ENCODE data around the gene MYLK4.

Gene MYLK4

DNA sequence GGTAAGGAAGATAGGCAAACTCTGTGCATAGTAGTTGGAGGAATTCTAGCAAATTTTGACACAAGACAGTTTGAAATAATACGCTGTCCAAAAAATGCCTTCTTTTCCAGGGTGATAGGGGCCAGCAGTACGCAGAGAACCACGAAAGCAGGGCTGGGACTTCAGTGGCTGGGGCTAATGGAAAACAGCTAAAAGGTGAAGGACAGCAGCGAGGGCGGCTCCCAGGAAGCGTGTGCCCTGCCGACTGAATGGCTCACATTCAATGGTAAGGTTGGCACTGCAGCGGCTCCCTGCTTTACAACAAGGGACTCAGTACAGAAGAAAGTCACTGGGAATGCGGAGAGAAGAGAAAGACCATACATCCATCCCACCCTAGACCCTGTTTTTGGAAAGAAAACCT, 131.1 kb downstream of the MYLK4 start:
- TF ChIP-seq, protein P1, sequence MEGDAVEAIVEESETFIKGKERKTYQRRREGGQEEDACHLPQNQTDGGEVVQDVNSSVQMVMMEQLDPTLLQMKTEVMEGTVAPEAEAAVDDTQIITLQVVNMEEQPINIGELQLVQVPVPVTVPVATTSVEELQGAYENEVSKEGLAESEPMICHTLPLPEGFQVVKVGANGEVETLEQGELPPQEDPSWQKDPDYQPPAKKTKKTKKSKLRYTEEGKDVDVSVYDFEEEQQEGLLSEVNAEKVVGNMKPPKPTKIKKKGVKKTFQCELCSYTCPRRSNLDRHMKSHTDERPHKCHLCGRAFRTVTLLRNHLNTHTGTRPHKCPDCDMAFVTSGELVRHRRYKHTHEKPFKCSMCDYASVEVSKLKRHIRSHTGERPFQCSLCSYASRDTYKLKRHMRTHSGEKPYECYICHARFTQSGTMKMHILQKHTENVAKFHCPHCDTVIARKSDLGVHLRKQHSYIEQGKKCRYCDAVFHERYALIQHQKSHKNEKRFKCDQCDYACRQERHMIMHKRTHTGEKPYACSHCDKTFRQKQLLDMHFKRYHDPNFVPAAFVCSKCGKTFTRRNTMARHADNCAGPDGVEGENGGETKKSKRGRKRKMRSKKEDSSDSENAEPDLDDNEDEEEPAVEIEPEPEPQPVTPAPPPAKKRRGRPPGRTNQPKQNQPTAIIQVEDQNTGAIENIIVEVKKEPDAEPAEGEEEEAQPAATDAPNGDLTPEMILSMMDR (IDR thresholded peaks at IDR 0.05; ENCODE audit: control insufficient read depth, extremely low read depth, insufficient read depth) = no peak
- H3K4me3 ChIP-seq (ENCODE audit: low read depth, low read length) = no peak overlapping the region
- DNase-seq (ENCODE audit: low read depth) = no peak

DNA sequence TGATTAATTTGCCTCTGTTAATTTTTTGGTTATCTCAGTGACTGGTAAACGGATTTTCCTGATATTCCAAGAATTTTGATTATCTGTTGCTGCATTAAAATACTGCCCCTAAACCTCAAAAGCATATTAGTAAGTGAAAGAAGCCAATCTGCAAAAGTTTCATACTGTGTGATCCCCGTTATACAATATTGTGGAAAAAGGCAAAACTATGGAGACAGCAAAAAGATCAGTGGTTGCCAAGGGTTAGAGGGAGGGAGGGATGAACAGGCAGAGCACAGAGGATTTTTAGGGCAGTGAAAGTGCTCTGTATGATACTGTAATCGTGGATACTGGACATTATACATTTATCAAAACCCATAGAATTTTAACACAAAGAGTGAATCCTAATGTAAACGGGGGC, 133.0 kb downstream of the MYLK4 start:
- no peak for DNase-seq (ENCODE audit: low read depth)
- TF ChIP-seq, protein P1 (IDR thresholded peaks at IDR 0.05; ENCODE audit: control insufficient read depth, extremely low read depth, insufficient read depth) = no peak
- H3K4me3 ChIP-seq (ENCODE audit: low read depth, low read length) = no peak overlapping the region

DNA sequence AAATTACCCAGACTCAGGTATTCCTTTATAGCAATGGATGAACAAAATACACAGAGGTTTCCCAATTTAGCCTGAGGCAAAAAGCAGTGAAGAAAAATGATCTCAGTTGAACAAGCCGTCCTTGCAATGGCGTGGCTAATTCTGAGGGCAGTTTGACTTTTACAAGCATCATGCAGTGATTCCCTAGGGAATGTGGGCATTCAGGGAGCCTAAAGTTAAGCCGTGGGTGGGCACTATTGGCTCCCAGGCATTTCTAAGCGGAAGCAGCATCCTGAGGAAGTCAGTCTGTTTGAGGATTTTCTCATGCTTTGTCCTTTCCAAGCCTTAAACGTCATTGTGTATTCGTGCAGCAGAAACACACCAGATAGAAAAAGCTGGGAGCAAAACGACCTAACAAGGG, 133.9 kb downstream of the MYLK4 start:
- TF ChIP-seq, protein P1 (IDR thresholded peaks at IDR 0.05; ENCODE audit: control insufficient read depth, extremely low read depth, insufficient read depth) = no peak
- DNase-seq (ENCODE audit: low read depth) = no peak
- no peak overlapping the region for H3K4me3 ChIP-seq (ENCODE audit: low read depth, low read length)

DNA sequence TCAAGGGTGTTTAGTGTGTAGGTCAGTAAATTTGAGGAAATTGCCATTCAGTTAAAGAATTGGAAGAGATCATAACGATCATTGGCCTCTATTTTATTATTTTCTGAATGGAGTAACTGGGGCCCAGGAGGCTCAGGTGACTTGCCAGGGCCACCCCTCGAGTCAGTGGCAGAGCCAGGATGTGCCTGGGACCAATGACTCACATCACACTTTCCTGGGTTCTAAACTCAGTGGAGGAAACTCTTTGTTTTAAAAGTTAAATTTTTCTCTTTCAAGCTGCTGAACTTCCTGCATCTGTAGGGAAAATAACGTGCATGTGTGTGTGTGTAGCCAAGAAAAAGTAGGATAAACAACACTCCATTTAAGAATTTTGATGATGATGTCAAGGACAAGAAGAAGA, 135.5 kb downstream of the MYLK4 start:
- TF ChIP-seq, protein P1 (IDR thresholded peaks at IDR 0.05; ENCODE audit: control insufficient read depth, extremely low read depth, insufficient read depth) = no peak
- DNase-seq (ENCODE audit: low read depth) = no peak
- H3K4me3 ChIP-seq (ENCODE audit: low read depth, low read length) = no peak overlapping the region

DNA sequence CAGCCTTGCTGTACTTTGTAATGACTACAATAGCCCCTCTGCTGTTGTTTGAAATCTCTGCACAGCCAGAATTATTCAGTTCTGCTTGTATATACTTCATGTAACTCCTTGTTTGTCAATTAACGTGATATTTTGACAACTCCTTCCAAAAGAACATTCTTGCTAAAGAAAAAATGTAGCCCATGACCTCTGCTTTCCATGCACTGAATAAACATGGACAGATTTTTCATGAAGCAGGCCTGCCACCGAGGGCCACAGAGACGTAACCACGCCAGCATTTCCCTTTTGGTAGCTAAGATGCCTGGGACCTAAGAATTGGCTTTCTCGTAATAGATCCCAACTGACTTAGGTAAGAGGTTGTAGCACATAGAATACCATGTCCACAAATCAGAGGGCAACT, 135.9 kb downstream of the MYLK4 start:
- DNase-seq (ENCODE audit: low read depth) = no peak
- H3K4me3 ChIP-seq (ENCODE audit: low read depth, low read length) = no peak overlapping the region
- TF ChIP-seq, protein P1 (IDR thresholded peaks at IDR 0.05; ENCODE audit: control insufficient read depth, extremely low read depth, insufficient read depth) = no peak

DNA sequence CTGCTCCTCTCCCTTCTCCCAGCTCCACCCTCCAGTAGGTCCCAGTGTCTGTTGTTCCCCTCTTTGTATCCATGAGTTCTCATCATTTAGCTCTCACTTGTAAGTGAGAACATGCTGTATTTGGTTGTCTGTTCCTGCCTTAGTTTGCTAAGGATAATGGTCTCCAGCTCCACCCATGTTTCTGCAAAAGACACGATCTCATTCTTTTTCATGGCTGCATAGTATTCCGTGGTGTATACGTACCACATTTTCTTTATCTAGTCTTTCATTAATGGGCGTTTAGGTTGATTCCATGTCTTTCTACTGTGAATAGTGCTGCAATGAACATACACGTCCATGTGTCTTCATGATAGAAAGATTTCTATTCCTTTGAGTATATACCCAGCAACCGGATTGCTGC, 136.6 kb downstream of the MYLK4 start:
- DNase-seq (ENCODE audit: low read depth) = no peak
- no peak overlapping the region for H3K4me3 ChIP-seq (ENCODE audit: low read depth, low read length)
- TF ChIP-seq, protein P1 (IDR thresholded peaks at IDR 0.05; ENCODE audit: control insufficient read depth, extremely low read depth, insufficient read depth) = no peak
